ENCODE data around the gene TOP3B.

The TOP3B gene

DNA sequence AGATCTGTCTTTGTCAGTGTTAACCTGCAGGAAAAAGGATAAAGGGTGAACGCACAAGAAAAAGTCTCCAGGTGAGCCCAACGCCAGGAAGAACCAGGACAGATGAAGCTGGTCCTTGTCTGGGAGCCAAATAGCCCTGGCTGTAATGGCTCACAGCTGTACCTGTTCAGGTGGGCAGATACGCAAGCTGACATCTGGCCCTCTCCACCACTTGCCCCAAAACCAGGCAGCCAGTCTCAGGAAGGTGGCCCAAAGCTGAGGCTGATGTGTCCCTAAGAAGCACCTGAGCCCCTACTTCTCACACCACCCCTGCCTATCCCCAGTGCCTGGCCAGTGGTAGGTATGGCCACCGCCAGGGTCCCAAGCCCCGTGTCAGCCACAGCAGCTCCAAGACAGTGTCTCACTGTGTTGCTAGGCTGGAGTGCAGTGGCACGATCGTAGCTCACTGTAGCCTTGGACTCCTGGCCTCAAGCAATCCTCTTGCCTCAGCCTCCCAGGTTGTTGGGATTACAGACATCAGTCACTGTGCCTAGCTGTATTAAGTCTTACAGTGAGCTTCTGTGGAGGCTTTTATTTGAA lies 14.8 kb downstream of the TOP3B start:
- no peak overlapping the region for H3K4me3 ChIP-seq (ENCODE audit: low read depth, low read length)
- TF ChIP-seq, protein P1, sequence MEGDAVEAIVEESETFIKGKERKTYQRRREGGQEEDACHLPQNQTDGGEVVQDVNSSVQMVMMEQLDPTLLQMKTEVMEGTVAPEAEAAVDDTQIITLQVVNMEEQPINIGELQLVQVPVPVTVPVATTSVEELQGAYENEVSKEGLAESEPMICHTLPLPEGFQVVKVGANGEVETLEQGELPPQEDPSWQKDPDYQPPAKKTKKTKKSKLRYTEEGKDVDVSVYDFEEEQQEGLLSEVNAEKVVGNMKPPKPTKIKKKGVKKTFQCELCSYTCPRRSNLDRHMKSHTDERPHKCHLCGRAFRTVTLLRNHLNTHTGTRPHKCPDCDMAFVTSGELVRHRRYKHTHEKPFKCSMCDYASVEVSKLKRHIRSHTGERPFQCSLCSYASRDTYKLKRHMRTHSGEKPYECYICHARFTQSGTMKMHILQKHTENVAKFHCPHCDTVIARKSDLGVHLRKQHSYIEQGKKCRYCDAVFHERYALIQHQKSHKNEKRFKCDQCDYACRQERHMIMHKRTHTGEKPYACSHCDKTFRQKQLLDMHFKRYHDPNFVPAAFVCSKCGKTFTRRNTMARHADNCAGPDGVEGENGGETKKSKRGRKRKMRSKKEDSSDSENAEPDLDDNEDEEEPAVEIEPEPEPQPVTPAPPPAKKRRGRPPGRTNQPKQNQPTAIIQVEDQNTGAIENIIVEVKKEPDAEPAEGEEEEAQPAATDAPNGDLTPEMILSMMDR (IDR thresholded peaks at IDR 0.05; ENCODE audit: insufficient read depth, low read depth, low read length, missing control alignments), result no peak
- no peak for DNase-seq (ENCODE audit: low read depth)

DNA sequence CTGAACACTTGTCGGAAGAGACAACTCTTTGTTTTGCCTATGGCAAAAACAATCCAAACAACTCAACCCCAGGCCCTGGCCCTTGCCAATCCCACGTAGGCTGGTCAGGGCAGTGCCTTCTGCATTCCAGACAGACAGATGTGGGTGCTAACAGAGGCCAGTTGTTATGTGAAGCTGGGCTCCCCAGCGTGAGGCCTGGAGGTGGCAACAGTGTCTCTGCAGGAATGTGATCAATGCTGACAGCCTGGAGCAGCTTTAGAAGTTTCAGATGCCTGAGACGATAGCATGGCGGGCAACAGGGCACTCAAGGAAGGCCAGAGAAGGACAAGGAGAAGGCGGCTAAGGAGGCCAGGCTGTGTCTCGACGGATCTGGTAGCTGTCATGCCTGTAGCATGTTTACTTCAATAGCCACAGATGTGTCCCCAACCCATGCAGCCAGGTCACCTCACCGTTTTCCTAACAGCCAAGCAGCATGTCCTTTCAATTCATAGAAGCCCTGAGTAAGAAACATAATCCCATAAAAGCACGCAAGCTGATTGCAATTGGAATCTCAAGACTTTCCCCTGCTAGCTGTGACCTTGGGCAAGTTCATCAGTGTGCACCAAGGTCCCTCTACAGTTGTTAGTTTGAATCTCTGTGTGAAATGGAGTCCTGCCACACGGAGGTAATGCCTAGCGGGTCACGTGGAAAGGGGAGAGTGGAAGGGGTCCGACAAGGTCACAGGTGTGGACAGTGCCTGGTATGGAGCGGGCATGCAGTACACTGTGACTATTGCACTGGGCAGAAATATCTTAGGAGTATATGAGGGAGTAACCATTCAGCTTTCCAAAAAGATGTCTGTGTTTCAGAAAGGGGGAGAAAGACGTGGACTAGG lies 15.7 kb downstream of the TOP3B start:
- DNase-seq (ENCODE audit: low read depth), result no peak
- TF ChIP-seq, protein P1 (IDR thresholded peaks at IDR 0.05; ENCODE audit: insufficient read depth, low read depth, low read length, missing control alignments), result no peak
- H3K4me3 ChIP-seq (ENCODE audit: low read depth, low read length), result no peak overlapping the region

DNA sequence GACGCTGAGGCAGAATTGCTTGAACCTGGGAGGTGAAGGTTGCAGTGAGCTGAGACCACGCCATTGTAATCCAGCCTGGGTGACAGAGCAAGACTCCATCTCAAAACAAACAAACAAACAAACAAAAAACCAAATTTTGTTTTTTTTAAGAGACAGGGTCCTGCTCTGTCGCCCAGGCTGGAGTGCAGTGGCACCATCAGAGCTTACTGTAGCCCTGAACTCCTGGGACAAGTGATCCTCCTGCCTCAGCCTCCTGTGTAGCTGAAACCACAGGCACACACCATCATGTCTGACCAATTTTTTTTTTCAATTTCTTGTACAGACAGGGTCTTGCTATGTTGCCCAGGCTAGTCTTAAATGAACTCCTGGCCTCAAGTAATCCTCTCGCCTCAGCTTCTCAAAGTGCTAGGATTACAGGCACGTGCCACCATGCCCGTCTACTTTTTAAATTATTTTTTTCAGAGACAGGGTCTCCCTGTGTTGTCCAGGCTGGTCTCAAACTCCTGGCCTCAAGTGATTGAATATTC lies 16.8 kb downstream of the TOP3B start:
- no peak for DNase-seq (ENCODE audit: low read depth)
- no peak overlapping the region for H3K4me3 ChIP-seq (ENCODE audit: low read depth, low read length)
- TF ChIP-seq, protein P1 (IDR thresholded peaks at IDR 0.05; ENCODE audit: insufficient read depth, low read depth, low read length, missing control alignments), result no peak

DNA sequence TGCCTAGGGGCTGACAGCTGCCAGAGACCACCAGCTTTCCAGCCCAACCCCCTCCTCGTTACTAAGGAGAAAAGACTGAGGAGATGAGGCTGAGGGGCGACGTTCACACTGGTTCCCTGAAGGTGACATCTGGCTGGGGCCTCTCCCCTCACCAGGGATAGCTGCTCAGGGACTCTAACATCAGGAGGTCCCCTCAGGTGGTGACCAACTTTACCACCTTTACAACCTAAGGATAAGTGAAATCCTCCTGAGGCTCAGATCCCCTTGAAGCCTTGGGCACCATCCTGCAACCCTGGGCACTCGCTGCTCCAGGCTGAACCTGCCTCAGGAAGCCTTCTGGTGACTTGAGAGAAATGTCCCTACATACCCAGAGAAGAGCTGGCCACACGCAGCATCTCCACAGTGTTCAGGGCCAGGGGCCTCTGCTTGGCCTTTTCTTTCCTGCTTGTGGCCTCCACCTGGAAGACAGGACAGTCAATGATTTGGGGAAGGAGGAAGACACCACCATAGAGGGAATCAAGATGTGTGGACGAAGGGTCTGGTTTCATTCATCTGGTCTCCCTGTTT lies 17.6 kb downstream of the TOP3B start:
- no peak for DNase-seq (ENCODE audit: low read depth)
- no peak overlapping the region for H3K4me3 ChIP-seq (ENCODE audit: low read depth, low read length)
- TF ChIP-seq, protein P1 (IDR thresholded peaks at IDR 0.05; ENCODE audit: insufficient read depth, low read depth, low read length, missing control alignments), result no peak

DNA sequence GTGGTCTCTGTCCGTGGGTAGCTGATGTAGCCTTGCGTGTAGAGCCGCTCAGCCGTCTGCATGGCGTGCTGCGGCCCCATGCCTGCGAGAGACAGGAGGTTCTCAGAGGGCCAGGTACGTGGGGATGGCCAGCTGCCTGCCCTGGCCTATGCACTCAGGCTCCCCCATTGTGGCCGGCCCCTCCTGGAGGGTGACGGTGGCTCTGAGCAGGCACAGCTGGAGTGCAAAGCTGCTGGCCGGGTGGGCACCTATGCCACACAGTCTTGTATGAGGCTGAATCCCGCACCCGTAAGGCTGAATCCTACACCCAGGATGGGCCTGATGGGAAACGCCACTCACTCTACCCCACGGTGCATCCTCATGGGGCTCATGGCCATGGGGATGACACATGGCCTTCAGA lies 18.4 kb downstream of the TOP3B start:
- DNase-seq (ENCODE audit: low read depth), result no peak
- TF ChIP-seq, protein P1 (IDR thresholded peaks at IDR 0.05; ENCODE audit: insufficient read depth, low read depth, low read length, missing control alignments), result no peak
- no peak overlapping the region for H3K4me3 ChIP-seq (ENCODE audit: low read depth, low read length)

DNA sequence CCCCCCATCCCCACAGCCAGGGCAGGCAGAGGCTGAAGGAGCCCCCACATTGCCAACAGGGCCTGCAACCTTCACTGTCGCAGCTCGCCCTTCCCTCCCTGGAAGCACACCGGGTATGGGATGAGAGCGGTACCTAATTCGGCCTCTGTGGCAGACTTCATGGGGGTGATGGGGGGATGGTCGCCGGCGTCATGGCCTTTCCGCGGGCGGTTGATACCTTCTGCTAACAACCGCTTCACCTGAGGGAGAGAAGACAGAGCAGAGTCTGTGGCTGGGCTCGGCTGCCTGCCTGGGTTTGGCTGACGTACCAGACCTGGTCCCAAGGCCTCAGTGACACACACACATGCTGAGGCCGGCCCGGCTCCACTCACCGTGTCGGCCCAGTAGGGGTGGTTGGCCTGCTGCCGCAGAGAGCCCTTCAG lies 18.8 kb downstream of the TOP3B start:
- no peak overlapping the region for H3K4me3 ChIP-seq (ENCODE audit: low read depth, low read length)
- DNase-seq (ENCODE audit: low read depth), result no peak
- TF ChIP-seq, protein P1 (IDR thresholded peaks at IDR 0.05; ENCODE audit: insufficient read depth, low read depth, low read length, missing control alignments), result no peak
